MM.1S (cell line): ENCODE results near the gene GRIN3B.

Experiments
- EZH2 ChIP-seq: fragments of 300-600 bp; sonication (generic); optimal IDR thresholded peaks from 2 replicates; pipeline ENCODE3; 2017; ENCODE audit warnings: low read depth, mild to moderate bottlenecking, antibody characterized with exemption, low read length, mixed read lengths
- TF ChIP-seq, protein P1 (sequence below): fragments of 300-600 bp; sonication (generic); IDR thresholded peaks from 2 replicates; pipeline ENCODE4 v1.5.1; 2016; ENCODE audit warnings: antibody characterized with exemption, low read length, mixed read lengths

DNA sequence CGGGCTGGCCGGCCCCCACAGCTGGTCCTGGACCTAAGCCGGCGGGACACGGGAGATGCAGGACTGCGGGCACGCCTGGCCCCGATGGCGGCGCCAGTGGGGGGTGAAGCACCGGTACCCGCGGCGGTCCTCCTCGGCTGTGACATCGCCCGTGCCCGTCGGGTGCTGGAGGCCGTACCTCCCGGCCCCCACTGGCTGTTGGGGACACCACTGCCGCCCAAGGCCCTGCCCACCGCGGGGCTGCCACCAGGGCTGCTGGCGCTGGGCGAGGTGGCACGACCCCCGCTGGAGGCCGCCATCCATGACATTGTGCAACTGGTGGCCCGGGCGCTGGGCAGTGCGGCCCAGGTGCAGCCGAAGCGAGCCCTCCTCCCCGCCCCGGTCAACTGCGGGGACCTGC lies 3.1 kb downstream of the GRIN3B start:
- TF ChIP-seq, protein P1, sequence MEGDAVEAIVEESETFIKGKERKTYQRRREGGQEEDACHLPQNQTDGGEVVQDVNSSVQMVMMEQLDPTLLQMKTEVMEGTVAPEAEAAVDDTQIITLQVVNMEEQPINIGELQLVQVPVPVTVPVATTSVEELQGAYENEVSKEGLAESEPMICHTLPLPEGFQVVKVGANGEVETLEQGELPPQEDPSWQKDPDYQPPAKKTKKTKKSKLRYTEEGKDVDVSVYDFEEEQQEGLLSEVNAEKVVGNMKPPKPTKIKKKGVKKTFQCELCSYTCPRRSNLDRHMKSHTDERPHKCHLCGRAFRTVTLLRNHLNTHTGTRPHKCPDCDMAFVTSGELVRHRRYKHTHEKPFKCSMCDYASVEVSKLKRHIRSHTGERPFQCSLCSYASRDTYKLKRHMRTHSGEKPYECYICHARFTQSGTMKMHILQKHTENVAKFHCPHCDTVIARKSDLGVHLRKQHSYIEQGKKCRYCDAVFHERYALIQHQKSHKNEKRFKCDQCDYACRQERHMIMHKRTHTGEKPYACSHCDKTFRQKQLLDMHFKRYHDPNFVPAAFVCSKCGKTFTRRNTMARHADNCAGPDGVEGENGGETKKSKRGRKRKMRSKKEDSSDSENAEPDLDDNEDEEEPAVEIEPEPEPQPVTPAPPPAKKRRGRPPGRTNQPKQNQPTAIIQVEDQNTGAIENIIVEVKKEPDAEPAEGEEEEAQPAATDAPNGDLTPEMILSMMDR, result no peak
- no peak for TF ChIP-seq EZH2
